Uterus (tissue), 4 donors: ENCODE results near the gene PLXNC1. TPM values are rescaled to one million over a fixed set of nuclear protein-coding genes. Genes with fewer than 3 reads are reported as not detected.

ENCODE experiments used
- DNase-seq, 2 donors: peaks; one replicate each; pipeline ENCODE4 v3.0.0-alpha.2; 2019 to 2020
- H3K27ac ChIP-seq, 2 donors: fragments of 200-600 bp; sonication (generic); 1 replicate in 1 of 2; 2 replicates in 1 of 2; pipeline ENCODE4 v1.5.1; 2016 to 2018
- H3K27me3 ChIP-seq, 2 donors: fragments of 200-600 bp; sonication (generic); one replicate each; pipeline ENCODE4 v1.5.1; 2018 to 2019; ENCODE audit warnings: control low read depth in 1 of 2
- H3K36me3 ChIP-seq, 2 donors: fragments of 200-600 bp; sonication (generic); one replicate each; pipeline ENCODE4 v1.5.1; 2019; ENCODE audit warnings: control low read depth in 1 of 2
- H3K4me1 ChIP-seq, 2 donors: fragments of 200-600 bp; sonication (generic); one replicate each; pipeline ENCODE4 v1.5.1; 2018 to 2019; ENCODE audit warnings: control low read depth in 1 of 2
- H3K4me3 ChIP-seq, 2 donors: fragments of 200-600 bp; sonication (generic); 1 replicate in 1 of 2; 2 replicates in 1 of 2; pipeline ENCODE4 v1.5.1; 2018 to 2019; ENCODE audit warnings: mild to moderate bottlenecking in 1 of 2
- H3K9me3 ChIP-seq, 2 donors: fragments of 200-600 bp; sonication (generic); one replicate each; pipeline ENCODE4 v1.5.1; 2019; ENCODE audit warnings: control low read depth in 1 of 2
- CTCF ChIP-seq, 4 experiments: fragments of 200-600 bp in 2 of 4; fragments of 450-650 bp in 2 of 4; sonication (generic) in 2 of 4; IDR thresholded peaks; one replicate each; pipeline ENCODE4 v1.5.1; 2016 to 2019; ENCODE audit warnings: antibody characterized with exemption in 4 of 4, mild to moderate bottlenecking in 2 of 4, moderate library complexity in 1 of 4
- POLR2A ChIP-seq, 2 donors: fragments of 450-650 bp; IDR thresholded peaks; one replicate each; pipeline ENCODE4 v1.6.1; 2016; ENCODE audit warnings: antibody characterized with exemption in 2 of 2, mild to moderate bottlenecking in 1 of 2, moderate library complexity in 1 of 2
- intact Hi-C: fragments of 100-400 bp; cut with DNase I; formaldehyde crosslinking; loops from one replicate; pipeline ENCODE4 v1.15.1; 2023; ENCODE audit warnings: low total_unique reads
- total RNA-seq, 4 donors: library from RNA; depleted of rRNA in 3 of 4; stranded (reverse); fragments of >200 nt in 3 of 4; gene quantifications; one replicate each; pipeline versions ENCODE4 v1.1.0 to v1.2.4, GENCODE V29; 2014 to 2023
- donor health status: DM: yes; HTN: yes; CAD: no.

The PLXNC1 gene
- total RNA-seq, 4 donors from 2014 or later = 11.6 to 23.8 (median 16.3) TPM

GRCh38 chr12:94272280-94272679 is 123.9 kb downstream of the PLXNC1 start:
- intact Hi-C loops = no loop called here
- H3K4me1 ChIP-seq = peaks cover 0 to 8% of the 10 kb centered on the region in 2 donors
- no peak overlapping the region for H3K27ac ChIP-seq
- H3K27me3 ChIP-seq = no peaks in the 10 kb centered on the region
- H3K4me3 ChIP-seq = no peak overlapping the region
- DNase-seq = no peak
- no peak for TF ChIP-seq POLR2A (IDR thresholded peaks at IDR 0.05)
- no peak for TF ChIP-seq CTCF (IDR thresholded peaks at IDR 0.05)
- H3K36me3 ChIP-seq = no peaks in the 10 kb centered on the region
- H3K9me3 ChIP-seq = no peaks in the 10 kb centered on the region

- no peaks in the 10 kb centered on the region for H3K4me1 ChIP-seq
- no peak overlapping the region for H3K27ac ChIP-seq
- intact Hi-C loops = no loop called here
- no peaks in the 10 kb centered on the region for H3K36me3 ChIP-seq
- H3K9me3 ChIP-seq = no peaks in the 10 kb centered on the region
- DNase-seq = no peak
- TF ChIP-seq POLR2A (IDR thresholded peaks at IDR 0.05) (no peak), CTCF (IDR thresholded peaks at IDR 0.05) (no peak)
- no peak overlapping the region for H3K4me3 ChIP-seq
- no peaks in the 10 kb centered on the region for H3K27me3 ChIP-seq
Observed at GRCh38 chr12:94273272-94273671, 124.9 kb downstream of the PLXNC1 start.

GRCh38 chr12:94276725-94277124 is 128.3 kb downstream of the PLXNC1 start:
- intact Hi-C loops = no loop called here
- H3K4me3 ChIP-seq = no peak overlapping the region
- no peaks in the 10 kb centered on the region for H3K9me3 ChIP-seq
- H3K4me1 ChIP-seq = no peaks in the 10 kb centered on the region
- H3K27me3 ChIP-seq = no peaks in the 10 kb centered on the region
- peak overlapping the region in 1 of 2 donors; percentile 6 for H3K27ac ChIP-seq
- H3K36me3 ChIP-seq = no peaks in the 10 kb centered on the region
- TF ChIP-seq POLR2A (IDR thresholded peaks at IDR 0.05) (no peak), CTCF (IDR thresholded peaks at IDR 0.05) (no peak)
- DNase-seq = no peak

GRCh38 chr12:94277426-94278000 is 129.1 kb downstream of the PLXNC1 start:
- Histone ChIP-seq H3K9me3 (no peaks in the 10 kb centered on the region), H3K36me3 (no peaks in the 10 kb centered on the region), H3K27ac (no peak overlapping the region), H3K4me3 (no peak overlapping the region), H3K4me1 (no peaks in the 10 kb centered on the region), H3K27me3 (no peaks in the 10 kb centered on the region)
- DNase-seq = no peak
- intact Hi-C loops = no loop called here
- TF ChIP-seq POLR2A (IDR thresholded peaks at IDR 0.05) (no peak), CTCF (IDR thresholded peaks at IDR 0.05) (no peak)

- no peaks in the 10 kb centered on the region for H3K27me3 ChIP-seq
- no peaks in the 10 kb centered on the region for H3K36me3 ChIP-seq
- intact Hi-C loops = no loop called here
- no peaks in the 10 kb centered on the region for H3K9me3 ChIP-seq
- no peaks in the 10 kb centered on the region for H3K4me1 ChIP-seq
- H3K4me3 ChIP-seq = no peak overlapping the region
- TF ChIP-seq POLR2A (IDR thresholded peaks at IDR 0.05) (no peak), CTCF (IDR thresholded peaks at IDR 0.05) (no peak)
- no peak overlapping the region for H3K27ac ChIP-seq
- DNase-seq = no peak
Observed at GRCh38 chr12:94280063-94280462, 131.7 kb downstream of the PLXNC1 start.
